HK-2 (cell line): ENCODE data around the gene ADTRP.
A peak's percentile ranks its signal among the peaks of the same experiment; 100 is the strongest.

Experiments used
- DNase-seq: peaks from one replicate; pipeline ENCODE4 v3.0.0-alpha.2; 2018; ENCODE audit not compliant: unreplicated experiment

The ADTRP gene

GRCh38 chr6:11778648-11779328 is at the start of gene ADTRP:
Gene ADTRP, minus strand, starts transcription at chr6:11778803. Its CDS starts 44 bp downstream, at chr6:11778759.
- DNase-seq = no peak

GRCh38 chr6:11826779-11827178 is 48.2 kb upstream of the ADTRP start:
- no peak for DNase-seq

- no peak for DNase-seq
Measured at GRCh38 chr6:11824986-11825385, 46.4 kb upstream of the ADTRP start.

- DNase-seq = no peak
Measured at GRCh38 chr6:11822346-11822745, 43.7 kb upstream of the ADTRP start.

- DNase-seq = no peak
Measured at GRCh38 chr6:11821781-11822180, 43.2 kb upstream of the ADTRP start.

GRCh38 chr6:11820821-11821220 is 42.2 kb upstream of the ADTRP start:
- DNase-seq = no peak

GRCh38 chr6:11819486-11819885 is 40.9 kb upstream of the ADTRP start:
- DNase-seq = no peak

- DNase-seq = peak; percentile 13
Measured at GRCh38 chr6:11815231-11815630, 36.6 kb upstream of the ADTRP start.

GRCh38 chr6:11814819-11815218 is 36.2 kb upstream of the ADTRP start:
- DNase-seq = no peak

GRCh38 chr6:11814106-11814505 is 35.5 kb upstream of the ADTRP start:
- DNase-seq = no peak

GRCh38 chr6:11813606-11814005 is 35.0 kb upstream of the ADTRP start:
- DNase-seq = no peak

GRCh38 chr6:11812951-11813350 is 34.3 kb upstream of the ADTRP start:
- no peak for DNase-seq

GRCh38 chr6:11812439-11812838 is 33.8 kb upstream of the ADTRP start:
- DNase-seq = no peak

- DNase-seq = no peak
Measured at GRCh38 chr6:11811644-11812264, 33.2 kb upstream of the ADTRP start.

- no peak for DNase-seq
Measured at GRCh38 chr6:11810854-11811643, 32.4 kb upstream of the ADTRP start.

GRCh38 chr6:11810039-11810541 is 31.5 kb upstream of the ADTRP start:
- peak; percentile 60 for DNase-seq

- no peak for DNase-seq
Measured at GRCh38 chr6:11808054-11808453, 29.5 kb upstream of the ADTRP start.

GRCh38 chr6:11806561-11807317 is 28.1 kb upstream of the ADTRP start:
- no peak for DNase-seq

GRCh38 chr6:11805259-11806053 is 26.9 kb upstream of the ADTRP start:
- no peak for DNase-seq

- DNase-seq = no peak
Measured at GRCh38 chr6:11804701-11805100, 26.1 kb upstream of the ADTRP start.

- DNase-seq = no peak
Measured at GRCh38 chr6:11804135-11804534, 25.5 kb upstream of the ADTRP start.
